K562 (cell line): Measurements from ENCODE around the gene FAM110D. TPM values are rescaled to one million over a fixed set of nuclear protein-coding genes. Genes with fewer than 3 reads are reported as not detected.

Experiments
- ARID4B ChIP-seq: sonication (generic); formaldehyde crosslinking; IDR thresholded peaks from 2 replicates; pipeline ENCODE4 v1.8.0; 2022; ENCODE audit warnings: mild to moderate bottlenecking, missing genetic modification reagents
- ELF4 ChIP-seq: fragments of 450-650 bp; formaldehyde crosslinking; IDR thresholded peaks from 2 replicates; pipeline ENCODE4 v1.4.0; 2022; ENCODE audit warnings: missing genetic modification characterization
- HCFC1 ChIP-seq: IDR thresholded peaks from 2 replicates; pipeline ENCODE4 v1.6.1; 2012; ENCODE audit warnings: low read depth, low read length, improper control_type of control experiment
- HNRNPLL ChIP-seq: fragments of 200-400 bp; formaldehyde crosslinking; IDR thresholded peaks from 2 replicates; pipeline ENCODE4 v1.6.1; 2017; ENCODE audit warnings: low read length, low read depth, mild to moderate bottlenecking; ENCODE audit not compliant: poor library complexity, severe bottlenecking
- SRSF3 ChIP-seq: fragments of 200-400 bp; formaldehyde crosslinking; IDR thresholded peaks from 2 replicates; pipeline ENCODE4 v1.6.1; 2016; ENCODE audit warnings: mild to moderate bottlenecking, low read length, moderate library complexity; ENCODE audit not compliant: insufficient read depth
- ZFP30 ChIP-seq: fragments of 250-450 bp; sonication (Bioruptor Pico); IDR thresholded peaks from 2 replicates; pipeline ENCODE4 v1.8.0; 2022; ENCODE audit warnings: moderate library complexity, mild to moderate bottlenecking, inconsistent platforms, borderline replicate concordance
- ZNF609 ChIP-seq: sonication (generic); formaldehyde crosslinking; IDR thresholded peaks from 2 replicates; pipeline ENCODE4 v1.8.1; 2023; ENCODE audit warnings: missing genetic modification reagents, mild to moderate bottlenecking, borderline replicate concordance
- polyA plus RNA-seq, 8 experiments: library from polyadenylated mRNA; depleted of rRNA in 4 of 8; stranded (reverse) in 5 of 8; unstranded in 3 of 8; fragments of >200 nt; fragmentation: Nextera tagmentation in 2 of 8; fragmentation: Illumina TruSeq in 1 of 8; extraction: Ambion mirVana in 2 of 8; extraction: Trizol in 1 of 8; gene quantifications; 2 replicates each; pipeline versions ENCODE4 v1.2.1 to v1.2.3, GENCODE V29; 2011 to 2014; ENCODE audit warnings: inconsistent platforms in 1 of 8, missing spikeins in 1 of 8
- total RNA-seq, 7 experiments: library from RNA; depleted of rRNA in 6 of 7; stranded (reverse); fragments of >200 nt in 6 of 7; fragmentation: Illumina TruSeq in 2 of 7; extraction: Trizol in 2 of 7; gene quantifications; 2 replicates each; pipeline versions ENCODE4 v1.2.1 to v1.2.3, GENCODE V29; 2011 to 2021; ENCODE audit warnings: low replicate concordance in 1 of 7
- TF ChIP-seq, protein P1 (sequence below): fragments of 250-450 bp; sonication (Bioruptor Pico); IDR thresholded peaks from 2 replicates; pipeline ENCODE4 v1.5.0; 2021; ENCODE audit warnings: mild to moderate bottlenecking, moderate library complexity
- TF ChIP-seq, protein P2 (sequence below): sonication (generic); IDR thresholded peaks from 2 replicates; pipeline ENCODE4 v1.6.1; 2016

FAM110D gene
- total and polyA plus RNA-seq, 9 of the 15 experiments (the other 6 are each of a cell fraction or from before 2014, with no cell fraction given) = 0.04 to 1.1 (median 0.33) TPM

GRCh38 chr1:26126321-26127084 is 32.4 kb upstream of the FAM110D start (continued):
- TF ChIP-seq, protein P1, sequence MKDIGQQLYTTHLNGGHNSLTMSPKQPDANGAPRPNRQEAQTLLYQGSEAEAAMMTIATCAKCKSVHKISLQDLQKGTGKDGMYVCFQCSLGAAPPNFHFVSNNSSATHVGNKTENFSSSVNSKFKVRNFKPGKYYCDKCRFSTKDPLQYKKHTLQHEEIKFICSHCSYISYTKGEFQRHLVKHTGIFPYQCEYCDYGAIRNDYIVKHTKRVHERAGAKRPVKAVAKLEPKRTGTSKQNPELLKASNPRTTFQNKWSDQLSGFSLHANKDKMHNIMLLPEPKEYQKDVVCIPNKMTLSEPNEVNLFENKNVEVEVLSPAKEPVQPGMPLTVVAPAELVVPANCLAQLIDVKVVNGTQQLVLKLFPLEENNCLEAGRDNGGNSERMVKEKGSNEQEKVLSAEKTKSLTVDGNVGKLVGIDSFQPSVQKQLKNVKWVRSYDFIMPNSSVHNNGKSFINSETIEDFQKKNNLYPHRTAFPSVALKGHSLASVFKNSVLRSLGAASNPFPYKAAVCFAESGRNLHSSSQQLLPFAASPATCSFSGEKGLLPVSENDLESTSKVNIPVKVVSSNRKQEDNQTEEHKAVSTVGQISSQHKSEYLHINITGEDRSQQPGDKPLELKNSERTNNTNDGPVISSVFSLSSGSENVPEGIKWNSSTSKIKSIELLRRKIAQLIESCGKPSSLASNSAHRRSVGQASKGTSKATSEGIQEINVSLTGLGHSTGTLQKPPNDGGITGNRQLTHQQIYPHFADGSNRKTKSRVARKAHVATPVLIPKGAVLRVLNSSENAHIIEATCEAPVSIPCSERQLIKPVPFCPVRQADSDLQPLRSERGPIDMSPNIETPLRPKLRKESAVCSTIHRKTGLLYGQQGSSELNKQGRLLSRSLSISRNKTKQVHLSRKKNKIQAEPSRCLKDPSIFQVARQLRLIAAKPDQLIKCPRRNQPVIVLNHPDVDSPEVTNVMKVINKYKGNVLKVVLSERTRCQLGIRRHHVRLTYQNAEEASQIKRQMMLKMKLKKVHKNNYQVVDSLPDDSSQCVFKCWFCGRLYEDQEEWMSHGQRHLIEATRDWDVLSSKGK = no peak
- peak; percentile 34 for TF ChIP-seq HNRNPLL
- TF ChIP-seq ARID4B = no peak; the same call in 1 of the 2 replicates
- no peak for TF ChIP-seq ELF4 (CRISPR knock-in tag)
- TF ChIP-seq ZFP30 (CRISPR knock-in tag) = no peak
- no peak for TF ChIP-seq ZNF609
- TF ChIP-seq, protein P2, sequence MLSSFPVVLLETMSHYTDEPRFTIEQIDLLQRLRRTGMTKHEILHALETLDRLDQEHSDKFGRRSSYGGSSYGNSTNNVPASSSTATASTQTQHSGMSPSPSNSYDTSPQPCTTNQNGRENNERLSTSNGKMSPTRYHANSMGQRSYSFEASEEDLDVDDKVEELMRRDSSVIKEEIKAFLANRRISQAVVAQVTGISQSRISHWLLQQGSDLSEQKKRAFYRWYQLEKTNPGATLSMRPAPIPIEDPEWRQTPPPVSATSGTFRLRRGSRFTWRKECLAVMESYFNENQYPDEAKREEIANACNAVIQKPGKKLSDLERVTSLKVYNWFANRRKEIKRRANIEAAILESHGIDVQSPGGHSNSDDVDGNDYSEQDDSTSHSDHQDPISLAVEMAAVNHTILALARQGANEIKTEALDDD = peak; percentile 90
- peak; percentile 26; the same call in 1 of the 2 replicates for TF ChIP-seq HCFC1
- no peak for TF ChIP-seq SRSF3
